ENCODE measurements around the gene L1TD1.
"Not testable (repeated sequence)": the region's sequence is repeated elsewhere in the genome, so short reads cannot be mapped to it uniquely, and the experiment has no call there.

L1TD1 gene

GRCh38 chr1:62194651-62195544 lies at the start of gene L1TD1:
Gene L1TD1 (plus strand): TSS chr1:62194849. CDS start chr1:62206629, 11,780 bp downstream.
- no peak for FAIRE-seq

DNA sequence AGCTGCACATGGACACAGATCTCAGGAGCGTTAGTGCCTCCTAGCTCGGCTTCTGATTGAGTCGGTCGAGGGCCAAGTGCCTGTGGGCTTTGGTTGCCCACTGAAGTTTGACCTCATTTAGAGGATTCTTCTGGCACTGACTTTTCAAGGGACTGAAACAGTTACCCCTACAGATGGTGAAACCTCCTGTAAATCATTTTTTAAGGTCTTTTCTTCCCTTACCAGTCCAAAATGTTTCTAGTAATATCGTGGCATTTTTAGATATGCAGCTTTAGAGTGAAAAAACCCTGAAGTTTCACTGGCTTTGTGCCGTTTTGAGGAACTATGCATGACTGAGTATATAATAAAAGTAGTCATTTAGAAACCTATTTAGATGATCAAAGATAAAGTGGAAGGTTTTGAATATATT lies 34.7 kb upstream of the L1TD1 start:
- no peak for FAIRE-seq

DNA sequence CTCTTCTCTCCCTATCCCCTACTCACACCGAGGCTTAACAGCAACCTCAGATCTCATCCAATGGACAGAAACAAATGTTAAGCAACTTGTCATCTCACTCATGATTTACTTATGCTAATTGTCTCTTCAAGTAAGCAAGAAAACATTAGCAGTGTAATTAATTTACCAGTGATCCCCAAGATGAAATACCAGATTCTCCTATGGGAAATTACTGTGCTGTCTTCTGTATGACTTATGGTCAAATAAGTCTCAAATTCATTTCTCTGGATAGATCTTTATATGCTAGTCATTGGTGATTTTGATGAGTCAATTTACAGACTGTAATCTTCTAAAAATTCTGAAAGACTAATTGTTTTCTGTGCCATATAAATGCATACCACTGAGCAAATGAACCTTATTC lies 32.9 kb upstream of the L1TD1 start:
- no peak for FAIRE-seq

- FAIRE-seq = not testable (repeated sequence)
These were observed 24.3 kb upstream of the L1TD1 start for GRCh38 chr1:62170380-62170779.

GRCh38 chr1:62175568-62176179 lies 19.0 kb upstream of the L1TD1 start:
- peak; percentile 48 for FAIRE-seq

GRCh38 chr1:62176597-62177312 lies 17.9 kb upstream of the L1TD1 start:
- no peak for FAIRE-seq

DNA sequence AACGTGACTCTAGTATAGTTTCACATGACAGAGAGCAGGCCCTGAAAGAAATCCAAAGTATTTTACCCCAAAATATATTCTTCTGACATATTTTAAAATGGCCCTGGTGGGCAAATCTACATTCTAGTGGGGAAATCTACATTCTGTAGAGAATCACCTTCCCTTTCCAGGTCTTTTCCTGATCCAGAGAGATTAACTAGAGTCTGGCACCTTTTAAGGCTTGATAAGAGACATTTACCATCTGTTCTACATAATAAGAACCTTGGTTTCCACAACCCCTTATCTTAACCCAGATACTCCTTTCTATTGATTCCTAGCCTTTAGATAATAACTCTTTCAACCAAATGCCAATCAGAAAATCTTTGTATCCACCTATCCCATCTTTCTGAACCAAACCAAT lies 17.0 kb upstream of the L1TD1 start:
- FAIRE-seq = no peak

DNA sequence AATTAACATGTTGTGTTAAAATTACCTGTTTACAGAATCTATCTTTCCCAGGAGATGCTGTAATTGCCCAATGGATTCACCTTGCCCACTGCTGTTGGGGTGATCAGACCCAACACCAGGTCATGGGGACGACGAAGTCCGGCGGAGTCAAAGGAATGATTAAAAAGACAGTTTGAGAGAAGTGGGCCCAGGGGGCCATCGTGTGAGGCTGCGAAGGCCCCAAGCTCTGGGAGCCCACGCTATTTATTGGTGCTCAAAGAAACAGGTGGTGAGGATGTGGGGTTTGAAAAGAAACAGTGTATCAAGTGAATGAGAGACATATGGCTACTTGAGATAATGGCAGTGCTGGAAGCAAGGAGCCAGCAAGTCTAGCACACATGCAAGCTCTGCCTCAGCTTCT lies 16.3 kb upstream of the L1TD1 start:
- FAIRE-seq = no peak

- not testable (repeated sequence) for FAIRE-seq
These were observed 14.6 kb upstream of the L1TD1 start for GRCh38 chr1:62180054-62180453.

GRCh38 chr1:62180639-62181038 lies 14.0 kb upstream of the L1TD1 start:
- FAIRE-seq = no peak

DNA sequence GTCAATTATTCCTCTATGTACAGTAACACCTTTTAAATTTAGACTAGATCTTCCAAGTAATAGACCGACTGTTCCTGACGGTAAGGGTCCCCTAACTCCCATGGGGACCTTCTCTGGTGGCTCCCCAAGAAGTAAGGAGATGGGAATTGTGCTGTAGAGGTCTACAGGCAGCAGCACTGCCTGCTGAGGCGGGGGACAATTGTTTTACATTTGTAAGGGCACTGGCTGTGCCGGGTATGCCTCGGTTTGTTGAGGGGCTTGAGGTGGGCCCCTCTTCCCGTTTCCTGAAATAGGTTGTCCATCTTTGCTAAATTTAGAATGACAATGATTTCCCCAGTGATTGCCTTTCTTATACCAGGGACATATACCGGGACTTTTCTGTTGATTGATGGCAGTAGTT lies 13.1 kb upstream of the L1TD1 start:
- FAIRE-seq = no peak

DNA sequence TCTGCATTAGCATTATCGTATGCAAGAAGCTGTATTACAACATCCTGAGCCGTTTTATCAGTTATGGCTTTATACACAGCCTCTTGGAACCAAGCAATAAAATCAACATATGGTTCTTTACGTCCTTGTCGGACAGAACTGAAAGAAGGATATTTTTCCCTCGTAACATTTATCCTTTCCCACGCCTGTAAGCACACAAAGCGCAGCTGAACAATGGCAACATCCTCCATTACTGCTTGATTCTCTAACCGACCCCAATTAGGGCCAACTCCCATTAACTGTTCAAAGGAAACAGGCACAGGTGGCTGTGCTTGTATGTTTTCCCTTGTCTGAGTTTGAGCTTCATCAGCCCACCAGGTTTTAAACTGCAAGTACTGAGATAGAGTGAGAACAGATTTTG lies 12.5 kb upstream of the L1TD1 start:
- FAIRE-seq = not testable (repeated sequence)

GRCh38 chr1:62183164-62184020 lies 11.3 kb upstream of the L1TD1 start:
- not testable (repeated sequence) for FAIRE-seq

- FAIRE-seq = no peak
These were observed 10.3 kb upstream of the L1TD1 start for GRCh38 chr1:62184336-62184735.

- not testable (repeated sequence) for FAIRE-seq
These were observed 9.4 kb upstream of the L1TD1 start for GRCh38 chr1:62185233-62185632.

GRCh38 chr1:62185677-62186076 lies 9.0 kb upstream of the L1TD1 start:
- FAIRE-seq = no peak

- no peak for FAIRE-seq
These were observed 7.1 kb upstream of the L1TD1 start for GRCh38 chr1:62187548-62187947.

- no peak for FAIRE-seq
These were observed 6.5 kb upstream of the L1TD1 start for GRCh38 chr1:62188111-62188510.

GRCh38 chr1:62196086-62196690 lies 1.5 kb downstream of the L1TD1 start:
- no peak for FAIRE-seq

DNA sequence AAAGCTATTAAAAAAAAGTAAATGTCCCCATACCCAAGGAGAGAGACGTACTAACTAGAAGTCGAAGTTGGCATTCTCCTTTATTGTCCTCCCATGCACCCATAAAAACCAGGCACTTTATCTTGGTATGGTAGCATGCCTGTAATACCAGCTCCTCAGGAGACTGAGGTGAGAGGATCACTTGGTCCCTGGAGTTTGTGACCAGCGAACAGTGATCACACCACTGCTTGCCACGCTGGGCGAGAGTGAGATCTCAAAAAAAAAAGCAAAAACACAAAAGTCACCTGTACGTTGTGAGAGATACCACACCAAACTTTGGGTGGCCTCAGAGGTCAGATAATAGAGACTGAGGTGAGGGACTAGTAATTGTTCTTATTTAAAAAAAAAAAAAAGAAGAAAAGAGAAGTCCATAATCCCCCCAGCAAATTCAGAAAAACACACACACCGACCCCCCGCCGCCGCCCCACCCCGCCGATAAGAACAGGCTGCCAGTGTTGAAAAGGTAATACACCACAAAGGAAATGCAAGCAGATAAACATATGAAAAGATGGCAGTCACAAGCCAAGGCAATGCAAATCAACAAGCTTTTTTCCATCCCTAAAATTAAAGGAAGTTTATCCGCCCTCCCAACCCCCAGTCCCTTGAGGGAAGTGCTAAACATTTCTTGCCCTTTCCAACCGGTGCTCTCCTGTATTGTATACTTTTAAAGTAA lies 3.6 kb downstream of the L1TD1 start:
- FAIRE-seq = no peak

DNA sequence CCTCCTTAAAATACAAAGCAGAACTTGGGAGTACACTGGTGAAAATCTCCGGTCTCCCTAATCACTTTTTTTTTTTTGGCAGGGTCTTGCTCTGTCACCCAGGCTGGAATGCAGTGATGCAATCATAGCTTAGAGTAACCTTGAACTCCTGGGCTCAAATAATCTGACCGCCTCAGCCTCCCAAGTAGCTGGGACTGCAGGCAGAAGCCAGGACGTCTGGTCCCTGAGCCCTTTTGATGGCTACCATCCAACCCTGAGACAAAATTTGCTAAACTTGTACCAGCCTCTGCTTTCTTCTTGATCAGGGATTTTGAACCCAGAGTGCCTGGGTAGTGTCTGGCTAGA lies 4.1 kb downstream of the L1TD1 start:
- no peak for FAIRE-seq

DNA sequence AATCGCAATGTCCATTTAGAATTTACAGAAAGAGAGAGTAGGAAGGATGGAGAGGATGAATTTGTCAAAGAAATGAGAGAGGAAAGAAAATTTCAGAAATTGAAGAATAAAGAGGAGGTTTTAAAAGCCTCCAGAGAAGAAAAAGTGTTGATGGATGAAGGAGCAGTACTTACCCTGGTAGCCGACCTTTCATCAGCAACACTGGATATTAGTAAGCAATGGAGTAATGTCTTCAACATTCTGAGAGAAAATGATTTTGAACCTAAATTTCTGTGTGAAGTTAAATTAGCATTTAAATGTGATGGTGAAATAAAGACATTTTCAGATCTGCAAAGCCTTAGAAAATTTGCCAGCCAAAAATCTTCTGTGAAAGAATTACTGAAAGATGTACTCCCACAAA lies 12.5 kb downstream of the L1TD1 start:
- no peak for FAIRE-seq
